Measurements from ENCODE around the gene NUBP2. TPM values are rescaled to one million over a fixed set of nuclear protein-coding genes. Genes with fewer than 3 reads are reported as not detected.

The NUBP2 gene
- 43.9 and 44.4 TPM in 2 replicates for total RNA-seq

GRCh38 chr16:1782408-1783264 lies at the start of gene NUBP2, which contains the start of gene SPSB3:
Gene NUBP2, plus strand, starts transcription at chr16:1782960. Its CDS starts 61 bp downstream, at chr16:1783021.
Gene SPSB3, minus strand, starts transcription at chr16:1782571. Its CDS starts 1,088 bp downstream, at chr16:1781483.

GRCh38 chr16:1771188-1771863 lies 11.4 kb upstream of the NUBP2 start, which contains the start of gene NME3:
Gene NME3, minus strand, starts transcription at chr16:1771543. Its CDS starts 9 bp downstream, at chr16:1771534.

GRCh38 chr16:1772362-1772907 lies 10.3 kb upstream of the NUBP2 start, which contains the start of gene EME2:
Gene EME2, plus strand, starts transcription at chr16:1772810. Its CDS starts 418 bp downstream, at chr16:1773228.

GRCh38 chr16:1772908-1773702 lies 9.7 kb upstream of the NUBP2 start, which contains the start of gene MRPS34:
Gene MRPS34, minus strand, starts transcription at chr16:1773134. Its CDS starts 15 bp downstream, at chr16:1773119.

GRCh38 chr16:1793578-1794220 lies 10.9 kb downstream of the NUBP2 start, which contains the start of gene IGFALS:
Gene IGFALS, minus strand, starts transcription at chr16:1793705. Its CDS starts 53 bp downstream, at chr16:1793652.

GRCh38 chr16:1826691-1827573 lies 44.2 kb downstream of the NUBP2 start, which contains the start of the genes FAHD1 and HAGH:
Gene FAHD1, plus strand, starts transcription at chr16:1827206. Its CDS starts 33 bp downstream, at chr16:1827239.
Gene HAGH, minus strand, starts transcription at chr16:1826825. Its CDS starts 38 bp downstream, at chr16:1826787.

Small RNA genes within 50 kb of the gene (small RNA-seq; reads per million reads assigned to genes)
- gene MIR3177, result not detected

Other genes with a start within 250 kb of the NUBP2 start
- 10.6 and 11.9 TPM in 2 replicates for gene TMEM204, start 249.3 kb upstream of the NUBP2 start, total RNA-seq
- 27.3 and 30.7 TPM in 2 replicates for gene IFT140, start 170.9 kb upstream of the NUBP2 start, total RNA-seq
- 8.9 and 9.4 TPM in 2 replicates for gene CRAMP1, start 170.6 kb upstream of the NUBP2 start, total RNA-seq
- gene JPT2, start 104.7 kb upstream of the NUBP2 start, total RNA-seq, result 23.7 and 24.9 TPM in 2 replicates
- gene MAPK8IP3, start 76.8 kb upstream of the NUBP2 start, total RNA-seq, result 33.2 and 35.8 TPM in 2 replicates
- 21.7 and 29.3 TPM in 2 replicates for gene NME3, start 11.4 kb upstream of the NUBP2 start, total RNA-seq
- 8.6 and 9.0 TPM in 2 replicates for gene EME2, start 10.2 kb upstream of the NUBP2 start, total RNA-seq
- gene MRPS34, start 9.8 kb upstream of the NUBP2 start, total RNA-seq, result 36.3 and 42.9 TPM in 2 replicates
- gene SPSB3, start 389 bp upstream of the NUBP2 start, total RNA-seq, result 17.4 and 18.9 TPM in 2 replicates
- 0.11 TPM in 1 of 2 replicates, not detected in the other for gene IGFALS, start 10.7 kb downstream of the NUBP2 start, total RNA-seq
- gene HAGH, start 43.9 kb downstream of the NUBP2 start, total RNA-seq, result 14.3 and 23.7 TPM in 2 replicates
- 28.1 and 49.4 TPM in 2 replicates for gene FAHD1, start 44.2 kb downstream of the NUBP2 start, total RNA-seq
- 0.32 and 0.39 TPM in 2 replicates for gene MEIOB, start 89.2 kb downstream of the NUBP2 start, total RNA-seq
- gene HS3ST6, start 135.5 kb downstream of the NUBP2 start, total RNA-seq, result not detected in 2 replicates
- 13.5 and 17.8 TPM in 2 replicates for gene MSRB1, start 160.2 kb downstream of the NUBP2 start, total RNA-seq
- gene RPL3L, start 171.7 kb downstream of the NUBP2 start, total RNA-seq, result not detected in 2 replicates
- 97.7 and 108 TPM in 2 replicates for gene NDUFB10, start 176.6 kb downstream of the NUBP2 start, total RNA-seq
- 1,674 and 2,243 TPM in 2 replicates for gene RPS2, start 181.9 kb downstream of the NUBP2 start, total RNA-seq
- not detected in 2 replicates for gene RNF151, start 183.9 kb downstream of the NUBP2 start, total RNA-seq
- 17.5 and 19.1 TPM in 2 replicates for gene TBL3, start 189.1 kb downstream of the NUBP2 start, total RNA-seq
- not detected in 2 replicates for gene NOXO1, start 198.5 kb downstream of the NUBP2 start, total RNA-seq
- gene GFER, start 201.2 kb downstream of the NUBP2 start, total RNA-seq, result 9.2 and 12.5 TPM in 2 replicates
- 0.26 and 0.76 TPM in 2 replicates for gene SYNGR3, start 207.0 kb downstream of the NUBP2 start, total RNA-seq
- 13.7 and 15.0 TPM in 2 replicates for gene ZNF598, start 226.9 kb downstream of the NUBP2 start, total RNA-seq
- 0.39 and 0.65 TPM in 2 replicates for gene NPW, start 236.8 kb downstream of the NUBP2 start, total RNA-seq
- gene NHERF2, start 243.9 kb downstream of the NUBP2 start, total RNA-seq, result 24.3 and 40.4 TPM in 2 replicates

Measured in articular chondrocyte of knee joint (primary cell).